ENCODE measurements around the gene SLC41A3.

DNA sequence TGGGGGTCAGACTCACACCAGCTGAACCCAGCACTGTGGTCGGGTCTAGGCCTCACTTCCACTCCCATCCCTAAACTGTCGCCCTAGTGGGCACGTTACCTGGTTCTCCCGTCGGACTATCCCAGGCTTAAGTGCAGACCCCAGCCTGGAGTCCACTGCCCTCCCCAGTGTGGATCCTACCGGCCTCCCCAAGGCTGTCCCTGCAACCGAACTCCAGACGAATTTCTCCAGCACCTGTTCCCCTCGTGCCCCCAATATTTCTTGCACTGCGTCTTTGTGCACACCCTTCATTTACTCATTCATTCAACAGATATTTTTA lies 26.5 kb downstream of the SLC41A3 start:
- TF ChIP-seq CTCF (IDR thresholded peaks at IDR 0.05) (no peak), POLR2A (IDR thresholded peaks at IDR 0.05) (no peak), POLR2AphosphoS5 (IDR thresholded peaks at IDR 0.05; ENCODE audit: insufficient read depth in 1 of 2, low read depth in 1 of 2) (no peak)
